Measurements from ENCODE around the gene CFI. TPM values are rescaled to one million over a fixed set of nuclear protein-coding genes. Genes with fewer than 3 reads are reported as not detected.

Gene CFI
- total RNA-seq (100 to 1,000 TPM in 3 of 9 donors, 10 to 100 TPM in 5, 1 to 10 TPM in 1; 5.9 to 219 (median 90.1) TPM), polyA plus RNA-seq (10 to 100 TPM; 46.2 to 58.6 (median 47.0) TPM)
- long read RNA-seq, donor 1 = 0 reads
- long read RNA-seq, donor 2, partial matches to known transcripts = 0 of 1 reads
- long read RNA-seq, donor 2, other reads (novel, unspliced or antisense) = 0 of 1 reads
- long read RNA-seq, donor 3, partial matches to known transcripts = 0 of 1 reads
- long read RNA-seq, donor 3, other reads (novel, unspliced or antisense) = 0 of 1 reads
- long read RNA-seq, donor 4, partial matches to known transcripts = 1 of 6 reads
- long read RNA-seq, donor 4, other reads (novel, unspliced or antisense) = 3 of 6 reads
- long read RNA-seq, donor 5, transcript CFI-205 (12 exons, 1,914 nt) = major isoform, 9 of 18 reads
- long read RNA-seq, donor 5, partial matches to known transcripts = 2 of 18 reads
- long read RNA-seq, donor 5, other reads (novel, unspliced or antisense) = 5 of 18 reads
- long read RNA-seq, donor 6, partial matches to known transcripts = 1 of 5 reads
- long read RNA-seq, donor 6, other reads (novel, unspliced or antisense) = 2 of 5 reads
- long read RNA-seq, donor 7 = 0 reads
- long read RNA-seq, donor 8, partial matches to known transcripts = 0 of 1 reads
- long read RNA-seq, donor 8, other reads (novel, unspliced or antisense) = 0 of 1 reads
- long read RNA-seq, donor 9 = 0 reads
- long read RNA-seq, donor 10 = 0 reads

DNA sequence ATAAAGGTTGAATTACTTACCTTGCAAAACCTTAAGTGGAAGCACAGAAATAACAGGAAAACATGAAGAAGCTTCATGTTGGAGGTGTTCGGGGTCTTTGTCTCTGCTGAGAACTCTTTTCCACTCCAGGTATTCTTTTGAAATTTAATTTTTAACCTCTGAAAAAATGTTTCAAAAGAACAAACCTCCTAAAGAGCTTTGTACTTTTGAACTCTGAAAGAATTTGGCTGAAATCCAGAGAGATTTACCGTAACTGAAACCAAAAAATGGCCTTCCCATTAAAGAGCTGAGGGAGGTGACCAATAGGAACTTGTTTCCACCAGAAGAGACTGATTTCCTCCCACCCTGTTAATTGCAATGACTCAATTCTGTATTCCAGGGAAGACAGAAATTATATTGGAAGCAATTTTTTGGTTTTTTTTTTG lies at the start of gene CFI:
Gene CFI (minus strand): TSS at position 105 of the 425 bp plus-strand sequence. CDS start 28 bp downstream, at position 77.
- TF ChIP-seq, protein P1, sequence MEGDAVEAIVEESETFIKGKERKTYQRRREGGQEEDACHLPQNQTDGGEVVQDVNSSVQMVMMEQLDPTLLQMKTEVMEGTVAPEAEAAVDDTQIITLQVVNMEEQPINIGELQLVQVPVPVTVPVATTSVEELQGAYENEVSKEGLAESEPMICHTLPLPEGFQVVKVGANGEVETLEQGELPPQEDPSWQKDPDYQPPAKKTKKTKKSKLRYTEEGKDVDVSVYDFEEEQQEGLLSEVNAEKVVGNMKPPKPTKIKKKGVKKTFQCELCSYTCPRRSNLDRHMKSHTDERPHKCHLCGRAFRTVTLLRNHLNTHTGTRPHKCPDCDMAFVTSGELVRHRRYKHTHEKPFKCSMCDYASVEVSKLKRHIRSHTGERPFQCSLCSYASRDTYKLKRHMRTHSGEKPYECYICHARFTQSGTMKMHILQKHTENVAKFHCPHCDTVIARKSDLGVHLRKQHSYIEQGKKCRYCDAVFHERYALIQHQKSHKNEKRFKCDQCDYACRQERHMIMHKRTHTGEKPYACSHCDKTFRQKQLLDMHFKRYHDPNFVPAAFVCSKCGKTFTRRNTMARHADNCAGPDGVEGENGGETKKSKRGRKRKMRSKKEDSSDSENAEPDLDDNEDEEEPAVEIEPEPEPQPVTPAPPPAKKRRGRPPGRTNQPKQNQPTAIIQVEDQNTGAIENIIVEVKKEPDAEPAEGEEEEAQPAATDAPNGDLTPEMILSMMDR (IDR thresholded peaks at IDR 0.05) = no peak
- TF ChIP-seq POLR2A (IDR thresholded peaks at IDR 0.05) = no peak
- Histone ChIP-seq H3K36me3 (replicated peaks in 1 of 2) (no peaks in the 10 kb centered on the region), H3K9me3 (replicated peaks in 1 of 3) (no peaks in the 10 kb centered on the region), H3K4me1 (replicated peaks in 1 of 2) (peaks cover 5% of the 10 kb centered on the region in 2 donors), H3K27me3 (no peaks in the 10 kb centered on the region), H3K27ac (peak within 1 kb of the TSS in 4 of 5 donors; percentile 11 to 55 (median 30)), H3K4me3 (peak within 1 kb of the TSS in 2 of 4 donors; percentile 10 to 57)
- WGBS, 4 donors = 27 to 34% (median 31%) methylated on average over 2 of the region's 2 CpGs
- DNase-seq = peak in 3 of 7 donors; percentile 8 to 30 (median 15)
- intact Hi-C loops (cut with DNase I) = loop anchor here (10.0 kb wide), 1 partner anchor 377 kb away; no protein-coding TSS in a partner anchor

DNA sequence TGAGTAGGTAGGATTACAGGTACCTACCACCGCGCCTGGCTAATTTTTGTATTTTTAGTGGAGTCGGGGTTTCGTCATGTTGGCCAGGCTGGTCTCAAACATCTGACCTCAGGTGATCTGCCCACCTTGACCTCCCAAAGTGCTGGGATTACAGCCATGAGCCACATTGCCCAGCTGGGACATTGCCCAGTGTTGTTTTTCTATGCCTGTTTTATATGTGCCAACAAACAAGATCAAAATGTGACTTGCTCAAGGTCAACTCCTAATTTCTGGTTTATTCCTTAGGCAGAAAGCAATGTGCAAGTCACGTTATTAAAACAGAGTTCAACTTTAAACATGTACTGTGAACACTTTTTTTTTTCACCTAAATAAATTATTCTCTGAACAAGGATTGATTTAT lies 48.8 kb upstream of the CFI start:
- intact Hi-C loops (cut with DNase I) = no loop called here
- Histone ChIP-seq H3K36me3 (replicated peaks in 1 of 2) (no peaks in the 10 kb centered on the region), H3K27me3 (no peaks in the 10 kb centered on the region), H3K4me3 (no peak overlapping the region), H3K4me1 (replicated peaks in 1 of 2) (no peaks in the 10 kb centered on the region), H3K27ac (no peak overlapping the region), H3K9me3 (replicated peaks in 1 of 3) (no peaks in the 10 kb centered on the region)
- no peak for TF ChIP-seq POLR2A (IDR thresholded peaks at IDR 0.05)
- TF ChIP-seq, protein P1 (IDR thresholded peaks at IDR 0.05) = no peak
- 49 to 64% (median 56%) methylated on average over 5 of the region's 5 CpGs for WGBS, 4 donors
- peak in 1 of 7 donors; percentile 7 for DNase-seq

DNA sequence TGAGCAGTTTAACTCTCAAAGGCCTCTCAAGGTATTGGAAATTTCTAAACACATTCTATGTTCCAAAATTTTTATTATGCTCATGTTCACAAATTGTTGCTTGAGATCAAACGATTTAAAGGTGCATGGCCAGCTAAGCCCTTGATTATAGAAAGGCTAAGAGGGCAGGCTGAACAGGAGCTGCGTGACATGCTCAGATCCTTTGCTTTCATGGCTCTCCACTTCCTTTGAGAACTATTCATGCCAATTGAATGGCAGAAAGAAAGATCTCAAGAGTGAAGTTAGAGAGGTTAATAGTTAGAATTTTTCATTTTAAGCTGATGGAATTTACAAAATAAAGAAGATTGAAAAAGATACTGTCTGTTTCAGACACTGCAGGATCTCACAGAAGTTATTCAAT lies 46.7 kb upstream of the CFI start:
- H3K4me3 ChIP-seq = no peak overlapping the region
- no peaks in the 10 kb centered on the region for H3K4me1 ChIP-seq (replicated peaks in 1 of 2)
- no peaks in the 10 kb centered on the region for H3K9me3 ChIP-seq (replicated peaks in 1 of 3)
- DNase-seq = no peak
- no peaks in the 10 kb centered on the region for H3K36me3 ChIP-seq (replicated peaks in 1 of 2)
- no peaks in the 10 kb centered on the region for H3K27me3 ChIP-seq
- WGBS, 4 donors = 69 to 80% (median 78%) methylated on average over 2 of the region's 2 CpGs
- intact Hi-C loops (cut with DNase I) = no loop called here
- H3K27ac ChIP-seq = no peak overlapping the region
- TF ChIP-seq, protein P1 (IDR thresholded peaks at IDR 0.05) = no peak
- no peak for TF ChIP-seq POLR2A (IDR thresholded peaks at IDR 0.05)

DNA sequence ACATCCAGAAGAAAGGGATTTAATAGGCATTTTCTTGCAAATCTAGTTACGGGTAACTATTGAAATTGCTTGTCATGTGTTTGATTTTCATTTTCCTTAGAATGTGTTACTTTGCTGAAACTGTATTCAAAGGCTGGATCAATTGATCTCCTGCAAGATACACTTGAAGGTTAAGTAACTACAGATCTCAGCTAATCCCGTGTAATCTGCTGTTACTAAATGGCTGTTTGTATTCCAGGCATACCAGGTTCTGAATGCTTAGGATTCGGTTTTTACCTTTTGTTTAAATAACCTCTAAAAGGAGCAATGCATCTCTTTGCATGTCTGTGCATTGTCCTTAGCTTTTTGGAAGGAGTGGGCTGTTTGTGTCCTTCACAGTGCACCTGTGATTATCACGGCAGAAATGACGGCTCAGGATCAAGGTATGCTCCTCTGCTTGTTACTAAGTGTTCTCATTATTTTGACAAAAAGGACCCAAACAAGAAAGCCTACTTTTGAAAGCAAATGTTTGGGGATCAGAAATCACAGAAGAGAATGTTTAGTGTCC lies 46.2 kb upstream of the CFI start, which contains the start of gene LRIT3:
Gene LRIT3 (plus strand): TSS at position 212 of the 547 bp plus-strand sequence. CDS start 95 bp downstream, at position 307.
- Histone ChIP-seq H3K4me1 (replicated peaks in 1 of 2) (no peaks in the 10 kb centered on the region), H3K27ac (no peak within 1 kb of the TSS), H3K9me3 (replicated peaks in 1 of 3) (no peaks in the 10 kb centered on the region), H3K4me3 (no peak within 1 kb of the TSS), H3K36me3 (replicated peaks in 1 of 2) (no peaks in the 10 kb centered on the region), H3K27me3 (no peaks in the 10 kb centered on the region)
- WGBS, 4 donors = 81 to 90% (median 84%) methylated on average over 5 of the region's 5 CpGs
- no peak for DNase-seq
- no peak for TF ChIP-seq POLR2A (IDR thresholded peaks at IDR 0.05)
- TF ChIP-seq, protein P1 (IDR thresholded peaks at IDR 0.05) = no peak
- intact Hi-C loops (cut with DNase I) = no loop called here
